ENCODE results near the gene PTPRS.
A peak's percentile ranks its signal among the peaks of the same experiment; 100 is the strongest.

The PTPRS gene

GRCh38 chr19:5323475-5323811 lies 17.2 kb downstream of the PTPRS start:
- Histone ChIP-seq H3K27me3 (ENCODE audit: control insufficient read depth in 2 of 2, insufficient read depth in 2 of 2, low read length in 2 of 2) (no peaks in the 10 kb centered on the region), H3K9me3 (ENCODE audit: control insufficient read depth in 2 of 2, low read length in 2 of 2) (peaks cover 0 to 3% of the 10 kb centered on the region in 2 donors), H3K36me3 (ENCODE audit: control insufficient read depth in 2 of 2, insufficient read depth in 2 of 2, low read length in 2 of 2) (no peaks in the 10 kb centered on the region), H3K4me3 (ENCODE audit: low read length in 2 of 2) (no peak overlapping the region), H3K4me1 (ENCODE audit: control insufficient read depth in 2 of 2, insufficient read depth in 2 of 2, low read length in 2 of 2) (no peaks in the 10 kb centered on the region), H3K9ac (ENCODE audit: low read depth in 1 of 2, low read length in 2 of 2) (no peak overlapping the region), H3K27ac (ENCODE audit: low read depth in 2 of 2, low read length in 2 of 2) (no peak overlapping the region)

- no peaks in the 10 kb centered on the region for H3K36me3 ChIP-seq (ENCODE audit: control insufficient read depth in 2 of 2, insufficient read depth in 2 of 2, low read length in 2 of 2)
- H3K4me3 ChIP-seq (ENCODE audit: low read length in 2 of 2), result no peak overlapping the region
- peak overlapping the region in 1 of 2 donors; percentile 18 for H3K27ac ChIP-seq (ENCODE audit: low read depth in 2 of 2, low read length in 2 of 2)
- peaks cover 0 to 3% of the 10 kb centered on the region in 2 donors for H3K9me3 ChIP-seq (ENCODE audit: control insufficient read depth in 2 of 2, low read length in 2 of 2)
- H3K27me3 ChIP-seq (ENCODE audit: control insufficient read depth in 2 of 2, insufficient read depth in 2 of 2, low read length in 2 of 2), result no peaks in the 10 kb centered on the region
- no peak overlapping the region for H3K9ac ChIP-seq (ENCODE audit: low read depth in 1 of 2, low read length in 2 of 2)
- H3K4me1 ChIP-seq (ENCODE audit: control insufficient read depth in 2 of 2, insufficient read depth in 2 of 2, low read length in 2 of 2), result no peaks in the 10 kb centered on the region
Observed at GRCh38 chr19:5321851-5322681, 18.5 kb downstream of the PTPRS start.

DNA sequence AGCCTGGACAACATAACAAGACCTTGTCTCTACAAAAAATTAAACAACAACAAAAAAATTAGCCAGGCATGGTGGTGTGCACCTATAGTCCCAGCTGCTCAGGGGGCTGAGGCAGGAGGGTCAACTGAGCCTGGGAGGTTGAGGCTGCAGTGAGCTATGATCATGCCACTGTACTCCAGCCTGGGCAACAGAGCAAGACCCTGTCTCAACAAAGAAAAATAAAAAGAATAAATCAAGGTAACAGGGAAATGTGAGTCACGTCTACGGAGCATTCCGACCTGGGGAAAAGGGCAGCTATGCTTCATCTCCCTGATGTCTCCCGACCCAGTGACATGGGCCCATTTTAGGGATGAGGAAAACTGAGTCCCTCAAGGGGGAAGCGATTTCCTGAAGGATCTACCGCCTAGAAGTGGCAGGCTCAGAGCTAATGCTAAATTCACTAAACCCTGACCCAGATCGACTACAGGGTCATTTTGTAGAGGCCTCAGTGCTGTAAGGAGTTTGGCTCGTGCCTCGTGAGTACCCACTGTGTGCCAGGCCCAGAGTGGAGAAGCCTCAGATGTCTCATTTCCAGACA lies 19.5 kb downstream of the PTPRS start:
- H3K27ac ChIP-seq (ENCODE audit: low read depth in 2 of 2, low read length in 2 of 2), result no peak overlapping the region
- H3K4me1 ChIP-seq (ENCODE audit: control insufficient read depth in 2 of 2, insufficient read depth in 2 of 2, low read length in 2 of 2), result no peaks in the 10 kb centered on the region
- no peaks in the 10 kb centered on the region for H3K36me3 ChIP-seq (ENCODE audit: control insufficient read depth in 2 of 2, insufficient read depth in 2 of 2, low read length in 2 of 2)
- H3K27me3 ChIP-seq (ENCODE audit: control insufficient read depth in 2 of 2, insufficient read depth in 2 of 2, low read length in 2 of 2), result no peaks in the 10 kb centered on the region
- peaks cover 0 to 3% of the 10 kb centered on the region in 2 donors for H3K9me3 ChIP-seq (ENCODE audit: control insufficient read depth in 2 of 2, low read length in 2 of 2)
- no peak overlapping the region for H3K9ac ChIP-seq (ENCODE audit: low read depth in 1 of 2, low read length in 2 of 2)
- H3K4me3 ChIP-seq (ENCODE audit: low read length in 2 of 2), result no peak overlapping the region

DNA sequence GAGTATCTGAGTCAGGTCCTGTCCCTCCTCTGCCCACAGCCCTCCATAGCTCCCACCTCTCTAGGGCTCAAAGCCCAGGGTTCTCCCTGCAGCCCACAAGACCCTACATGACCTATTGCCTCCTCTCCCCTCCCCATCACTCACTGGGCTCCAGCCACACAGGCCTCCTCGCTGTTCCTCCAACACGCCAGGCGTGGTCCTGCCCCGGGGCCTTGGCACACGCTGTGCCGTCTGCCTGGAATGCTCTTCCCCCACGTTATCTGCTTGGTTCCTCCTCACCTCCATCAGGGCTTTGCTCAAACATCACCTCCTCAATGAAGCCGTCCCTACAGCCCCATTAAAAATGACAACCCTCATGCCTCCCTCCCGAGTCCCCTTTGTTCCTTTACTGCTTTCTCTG lies 21.1 kb downstream of the PTPRS start:
- Histone ChIP-seq H3K27me3 (ENCODE audit: control insufficient read depth in 2 of 2, insufficient read depth in 2 of 2, low read length in 2 of 2) (no peaks in the 10 kb centered on the region), H3K36me3 (ENCODE audit: control insufficient read depth in 2 of 2, insufficient read depth in 2 of 2, low read length in 2 of 2) (no peaks in the 10 kb centered on the region), H3K4me3 (ENCODE audit: low read length in 2 of 2) (no peak overlapping the region), H3K27ac (ENCODE audit: low read depth in 2 of 2, low read length in 2 of 2) (no peak overlapping the region), H3K4me1 (ENCODE audit: control insufficient read depth in 2 of 2, insufficient read depth in 2 of 2, low read length in 2 of 2) (no peaks in the 10 kb centered on the region), H3K9me3 (ENCODE audit: control insufficient read depth in 2 of 2, low read length in 2 of 2) (no peaks in the 10 kb centered on the region), H3K9ac (ENCODE audit: low read depth in 1 of 2, low read length in 2 of 2) (no peak overlapping the region)

GRCh38 chr19:5318306-5318705 lies 22.3 kb downstream of the PTPRS start:
- Histone ChIP-seq H3K27me3 (ENCODE audit: control insufficient read depth in 2 of 2, insufficient read depth in 2 of 2, low read length in 2 of 2) (no peaks in the 10 kb centered on the region), H3K4me3 (ENCODE audit: low read length in 2 of 2) (no peak overlapping the region), H3K9ac (ENCODE audit: low read depth in 1 of 2, low read length in 2 of 2) (no peak overlapping the region), H3K4me1 (ENCODE audit: control insufficient read depth in 2 of 2, insufficient read depth in 2 of 2, low read length in 2 of 2) (no peaks in the 10 kb centered on the region), H3K36me3 (ENCODE audit: control insufficient read depth in 2 of 2, insufficient read depth in 2 of 2, low read length in 2 of 2) (no peaks in the 10 kb centered on the region), H3K27ac (ENCODE audit: low read depth in 2 of 2, low read length in 2 of 2) (no peak overlapping the region), H3K9me3 (ENCODE audit: control insufficient read depth in 2 of 2, low read length in 2 of 2) (no peaks in the 10 kb centered on the region)

DNA sequence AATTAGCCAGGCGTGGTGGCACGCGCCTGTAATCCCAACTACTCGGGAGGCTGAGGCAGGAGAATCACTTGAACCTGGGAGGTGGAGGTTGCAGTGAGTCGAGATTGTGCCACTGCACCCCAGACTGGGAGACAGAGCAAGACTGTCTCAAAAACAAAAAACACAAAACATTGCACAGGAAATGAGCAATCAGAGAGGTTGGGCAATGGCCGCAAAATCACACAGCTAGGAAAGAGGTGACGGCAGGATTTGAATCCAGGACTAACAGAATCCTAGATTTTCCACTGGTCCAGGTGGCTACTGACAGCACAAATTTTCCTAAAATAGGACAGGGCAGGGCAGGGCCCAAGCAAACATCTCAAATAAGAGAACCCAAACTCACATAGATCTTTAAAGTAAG lies 23.3 kb downstream of the PTPRS start:
- H3K9me3 ChIP-seq (ENCODE audit: control insufficient read depth in 2 of 2, low read length in 2 of 2), result no peaks in the 10 kb centered on the region
- no peak overlapping the region for H3K4me3 ChIP-seq (ENCODE audit: low read length in 2 of 2)
- H3K4me1 ChIP-seq (ENCODE audit: control insufficient read depth in 2 of 2, insufficient read depth in 2 of 2, low read length in 2 of 2), result no peaks in the 10 kb centered on the region
- H3K27me3 ChIP-seq (ENCODE audit: control insufficient read depth in 2 of 2, insufficient read depth in 2 of 2, low read length in 2 of 2), result no peaks in the 10 kb centered on the region
- no peak overlapping the region for H3K27ac ChIP-seq (ENCODE audit: low read depth in 2 of 2, low read length in 2 of 2)
- H3K9ac ChIP-seq (ENCODE audit: low read depth in 1 of 2, low read length in 2 of 2), result no peak overlapping the region
- no peaks in the 10 kb centered on the region for H3K36me3 ChIP-seq (ENCODE audit: control insufficient read depth in 2 of 2, insufficient read depth in 2 of 2, low read length in 2 of 2)

- H3K27ac ChIP-seq (ENCODE audit: low read depth in 2 of 2, low read length in 2 of 2), result no peak overlapping the region
- no peaks in the 10 kb centered on the region for H3K27me3 ChIP-seq (ENCODE audit: control insufficient read depth in 2 of 2, insufficient read depth in 2 of 2, low read length in 2 of 2)
- H3K9ac ChIP-seq (ENCODE audit: low read depth in 1 of 2, low read length in 2 of 2), result no peak overlapping the region
- H3K4me1 ChIP-seq (ENCODE audit: control insufficient read depth in 2 of 2, insufficient read depth in 2 of 2, low read length in 2 of 2), result no peaks in the 10 kb centered on the region
- H3K9me3 ChIP-seq (ENCODE audit: control insufficient read depth in 2 of 2, low read length in 2 of 2), result no peaks in the 10 kb centered on the region
- no peaks in the 10 kb centered on the region for H3K36me3 ChIP-seq (ENCODE audit: control insufficient read depth in 2 of 2, insufficient read depth in 2 of 2, low read length in 2 of 2)
- H3K4me3 ChIP-seq (ENCODE audit: low read length in 2 of 2), result no peak overlapping the region
Observed at GRCh38 chr19:5316138-5316537, 24.5 kb downstream of the PTPRS start.

GRCh38 chr19:5314907-5315298 lies 25.7 kb downstream of the PTPRS start:
- Histone ChIP-seq H3K4me1 (ENCODE audit: control insufficient read depth in 2 of 2, insufficient read depth in 2 of 2, low read length in 2 of 2) (no peaks in the 10 kb centered on the region), H3K4me3 (ENCODE audit: low read length in 2 of 2) (no peak overlapping the region), H3K9me3 (ENCODE audit: control insufficient read depth in 2 of 2, low read length in 2 of 2) (no peaks in the 10 kb centered on the region), H3K9ac (ENCODE audit: low read depth in 1 of 2, low read length in 2 of 2) (no peak overlapping the region), H3K27ac (ENCODE audit: low read depth in 2 of 2, low read length in 2 of 2) (no peak overlapping the region), H3K36me3 (ENCODE audit: control insufficient read depth in 2 of 2, insufficient read depth in 2 of 2, low read length in 2 of 2) (no peaks in the 10 kb centered on the region), H3K27me3 (ENCODE audit: control insufficient read depth in 2 of 2, insufficient read depth in 2 of 2, low read length in 2 of 2) (no peaks in the 10 kb centered on the region)

- Histone ChIP-seq H3K9ac (ENCODE audit: low read depth in 1 of 2, low read length in 2 of 2) (no peak overlapping the region), H3K27me3 (ENCODE audit: control insufficient read depth in 2 of 2, insufficient read depth in 2 of 2, low read length in 2 of 2) (no peaks in the 10 kb centered on the region), H3K4me1 (ENCODE audit: control insufficient read depth in 2 of 2, insufficient read depth in 2 of 2, low read length in 2 of 2) (no peaks in the 10 kb centered on the region), H3K27ac (ENCODE audit: low read depth in 2 of 2, low read length in 2 of 2) (no peak overlapping the region), H3K36me3 (ENCODE audit: control insufficient read depth in 2 of 2, insufficient read depth in 2 of 2, low read length in 2 of 2) (no peaks in the 10 kb centered on the region), H3K9me3 (ENCODE audit: control insufficient read depth in 2 of 2, low read length in 2 of 2) (no peaks in the 10 kb centered on the region), H3K4me3 (ENCODE audit: low read length in 2 of 2) (no peak overlapping the region)
Observed at GRCh38 chr19:5314012-5314906, 26.4 kb downstream of the PTPRS start.

DNA sequence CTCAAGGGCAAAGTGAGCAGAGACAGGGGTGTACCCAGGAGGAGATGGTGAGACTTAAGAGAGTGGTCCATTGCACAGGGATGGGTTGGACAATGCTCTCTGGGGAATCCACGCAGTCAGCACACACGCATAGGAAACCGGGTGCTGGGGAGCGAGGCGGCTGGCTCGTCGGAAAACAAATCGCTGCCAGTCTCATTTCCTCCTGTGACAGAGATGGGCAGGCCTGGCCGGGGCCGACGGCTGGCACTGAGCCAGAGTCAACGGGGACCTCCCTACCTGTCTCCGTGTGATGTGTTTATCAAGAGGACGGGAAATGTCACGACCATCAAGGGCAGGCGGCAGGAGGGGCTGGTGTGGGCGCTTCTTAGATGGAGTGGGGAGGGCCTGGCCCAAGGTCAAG lies 27.3 kb downstream of the PTPRS start:
- Histone ChIP-seq H3K9ac (ENCODE audit: low read depth in 1 of 2, low read length in 2 of 2) (no peak overlapping the region), H3K36me3 (ENCODE audit: control insufficient read depth in 2 of 2, insufficient read depth in 2 of 2, low read length in 2 of 2) (no peaks in the 10 kb centered on the region), H3K4me1 (ENCODE audit: control insufficient read depth in 2 of 2, insufficient read depth in 2 of 2, low read length in 2 of 2) (peaks cover 0 to 2% of the 10 kb centered on the region in 2 donors), H3K4me3 (ENCODE audit: low read length in 2 of 2) (no peak overlapping the region), H3K27me3 (ENCODE audit: control insufficient read depth in 2 of 2, insufficient read depth in 2 of 2, low read length in 2 of 2) (no peaks in the 10 kb centered on the region), H3K9me3 (ENCODE audit: control insufficient read depth in 2 of 2, low read length in 2 of 2) (no peaks in the 10 kb centered on the region), H3K27ac (ENCODE audit: low read depth in 2 of 2, low read length in 2 of 2) (no peak overlapping the region)
